GM23338 (cell line): ENCODE data around the gene COMMD10. TPM values are rescaled to one million over a fixed set of nuclear protein-coding genes. Genes with fewer than 3 reads are reported as not detected.

Experiments
- ATAC-seq: fragments of 200-7000 bp; cut with Tn5 transposase; 3 replicates; pipeline ENCODE4 v1.9.1; 2020
- DNase-seq: peaks from one replicate; pipeline ENCODE4 v3.0.0-alpha.2; 2015; ENCODE audit warnings: low spot score
- H2AFZ ChIP-seq: fragments of 200-600 bp; sonication (generic); 2 replicates; pipeline ENCODE4 v1.8.0; 2016; ENCODE audit warnings: antibody characterized with exemption, mild to moderate bottlenecking, moderate library complexity
- H3F3A ChIP-seq: fragments of 200-600 bp; sonication (generic); replicated peaks from 2 replicates; pipeline ENCODE4 v1.8.0; 2017; ENCODE audit warnings: antibody characterized with exemption, mixed run types, low read depth
- H3K27ac ChIP-seq: fragments of 200-600 bp; sonication (generic); 2 replicates; pipeline ENCODE4 v1.6.1; 2016; ENCODE audit warnings: low read depth
- H3K27me3 ChIP-seq: fragments of 200-600 bp; sonication (generic); 2 replicates; pipeline ENCODE4 v1.8.0; 2016; ENCODE audit warnings: mild to moderate bottlenecking, mixed run types, moderate library complexity; ENCODE audit not compliant: insufficient read depth
- H3K36me3 ChIP-seq: fragments of 200-600 bp; sonication (generic); 2 replicates; pipeline ENCODE4 v1.8.0; 2016; ENCODE audit warnings: mild to moderate bottlenecking; ENCODE audit not compliant: insufficient read depth
- H3K4me1 ChIP-seq: fragments of 200-600 bp; sonication (generic); 2 replicates; pipeline ENCODE4 v1.8.0; 2016; ENCODE audit warnings: mild to moderate bottlenecking, moderate library complexity; ENCODE audit not compliant: insufficient read depth
- H3K4me2 ChIP-seq: fragments of 200-600 bp; sonication (generic); 2 replicates; pipeline ENCODE4 v1.7.1; 2017; ENCODE audit warnings: mixed run types
- H3K4me3 ChIP-seq: fragments of 200-600 bp; sonication (generic); 2 replicates; pipeline ENCODE4 v1.6.1; 2016; ENCODE audit warnings: mixed run types
- H3K79me2 ChIP-seq: fragments of 200-600 bp; sonication (generic); replicated peaks from 2 replicates; pipeline ENCODE4 v1.8.0; 2017; ENCODE audit warnings: mild to moderate bottlenecking; ENCODE audit not compliant: insufficient read depth
- H3K9me2 ChIP-seq: fragments of 200-600 bp; sonication (generic); 2 replicates; pipeline ENCODE4 v1.8.0; 2017; ENCODE audit not compliant: insufficient read depth
- H4K20me1 ChIP-seq: fragments of 200-600 bp; sonication (generic); replicated peaks from 2 replicates; pipeline ENCODE4 v1.8.0; 2017; ENCODE audit warnings: mild to moderate bottlenecking; ENCODE audit not compliant: insufficient read depth
- H3K27ac Mint-ChIP-seq: 2 replicates; pipeline ENCODE4 v1.8.0; 2020; ENCODE audit warnings: inconsistent platforms, mild to moderate bottlenecking, moderate library complexity, mixed read lengths
- H3K27me3 Mint-ChIP-seq: 3 replicates; pipeline ENCODE4 v1.8.0; 2022; ENCODE audit warnings: low read depth, mild to moderate bottlenecking, moderate library complexity, mixed read lengths, inconsistent platforms; ENCODE audit not compliant: insufficient read depth, poor library complexity
- H3K36me3 Mint-ChIP-seq: 3 replicates; pipeline ENCODE4 v1.8.0; 2021; ENCODE audit warnings: low read depth, mild to moderate bottlenecking, inconsistent platforms, moderate library complexity, mixed read lengths
- H3K4me1 Mint-ChIP-seq: 3 replicates; pipeline ENCODE4 v1.8.0; 2020; ENCODE audit warnings: mild to moderate bottlenecking, inconsistent platforms, mixed read lengths
- H3K4me3 Mint-ChIP-seq: 3 replicates; pipeline ENCODE4 v1.8.0; 2021; ENCODE audit warnings: moderate library complexity, mild to moderate bottlenecking, inconsistent platforms, mixed read lengths
- H3K9me3 Mint-ChIP-seq: 3 replicates; pipeline ENCODE4 v1.8.0; 2020; ENCODE audit warnings: moderate library complexity, mild to moderate bottlenecking, inconsistent platforms, mixed read lengths
- CREB1 ChIP-seq: fragments of 250-450 bp; sonication (Bioruptor Pico); IDR thresholded peaks from 2 replicates; pipeline ENCODE4 v1.5.0; 2020; ENCODE audit warnings: low read depth, mild to moderate bottlenecking, moderate library complexity
- EZH2 ChIP-seq: fragments of 200-600 bp; sonication (generic); IDR thresholded peaks from one replicate; pipeline ENCODE4 v1.8.0; 2017; ENCODE audit warnings: antibody characterized with exemption, mild to moderate bottlenecking, low read depth; ENCODE audit not compliant: unreplicated experiment
- EZH2phosphoT487 ChIP-seq: fragments of 200-600 bp; sonication (generic); IDR thresholded peaks from one replicate; pipeline ENCODE4 v1.8.1; 2018; ENCODE audit warnings: antibody characterized with exemption; ENCODE audit not compliant: unreplicated experiment
- JUNB ChIP-seq: IDR thresholded peaks from one replicate; pipeline ENCODE4 v1.6.1; 2016; ENCODE audit warnings: antibody characterized with exemption; ENCODE audit not compliant: unreplicated experiment
- NANOG ChIP-seq: IDR thresholded peaks from 2 replicates; pipeline ENCODE4 v1.6.1; 2016; ENCODE audit warnings: antibody characterized with exemption, borderline replicate concordance
- POLR2AphosphoS5 ChIP-seq: IDR thresholded peaks from 2 replicates; pipeline ENCODE4 v1.6.1; 2016; ENCODE audit warnings: antibody characterized with exemption, low read depth
- STAT1 ChIP-seq: IDR thresholded peaks from one replicate; pipeline ENCODE4 v1.6.1; 2016; ENCODE audit warnings: antibody characterized with exemption; ENCODE audit not compliant: unreplicated experiment
- ZNF114 ChIP-seq: fragments of 250-450 bp; sonication (Bioruptor Pico); IDR thresholded peaks from 2 replicates; pipeline ENCODE4 v1.5.0; 2020; ENCODE audit warnings: mild to moderate bottlenecking, moderate library complexity
- ZNF331 ChIP-seq: fragments of 250-450 bp; sonication (Bioruptor Pico); IDR thresholded peaks from 2 replicates; pipeline ENCODE4 v1.5.0; 2020; ENCODE audit warnings: low read depth, mild to moderate bottlenecking, moderate library complexity
- ZNF462 ChIP-seq: fragments of 250-450 bp; sonication (Bioruptor Pico); IDR thresholded peaks from 2 replicates; pipeline ENCODE4 v1.5.0; 2020; ENCODE audit warnings: mild to moderate bottlenecking, moderate library complexity
- polyA plus RNA-seq: library from polyadenylated mRNA; unstranded; fragments of >200 nt; fragmentation: Nextera tagmentation; extraction: Ambion mirVana; gene quantifications from 2 replicates; pipeline ENCODE4 v1.2.1, GENCODE V29; 2016
- total RNA-seq: library from RNA; depleted of rRNA; stranded (reverse); fragments of >200 nt; shearing (Covaris generic); gene quantifications from 2 replicates; pipeline ENCODE4 v1.2.3, GENCODE V29; 2014
- TF ChIP-seq, protein P1 (sequence below): IDR thresholded peaks from 2 replicates; pipeline ENCODE4 v1.6.1; 2016; ENCODE audit warnings: antibody characterized with exemption

The COMMD10 gene
- total and polyA plus RNA-seq, 2 experiments from 2014 or later = 58.5 to 84.0 TPM

DNA sequence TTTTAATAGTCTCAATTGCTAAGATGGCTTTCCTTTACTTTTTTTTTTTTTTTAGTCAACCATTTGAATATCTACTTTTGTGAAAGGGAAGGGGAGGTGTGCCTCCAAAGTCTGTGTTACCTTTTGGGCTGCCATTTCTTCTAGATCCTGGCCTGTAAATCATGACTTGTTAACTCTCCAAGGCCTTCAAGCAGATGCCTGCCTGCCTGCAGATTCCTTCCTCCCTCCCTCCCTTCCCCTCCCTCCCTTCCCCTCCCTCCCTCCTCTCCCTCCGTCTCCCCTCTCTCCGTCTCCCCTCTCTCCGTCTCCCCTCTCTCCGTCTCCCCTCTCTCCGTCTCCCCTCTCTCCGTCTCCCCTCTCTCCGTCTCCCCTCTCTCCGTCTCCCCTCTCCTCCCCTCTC lies 73.1 kb downstream of the COMMD10 start:
- no peak overlapping the region for H3K27ac ChIP-seq
- TF ChIP-seq EZH2 (no peak), POLR2AphosphoS5 (no peak), NANOG (no peak), ZNF331 (CRISPR knock-in tag) (no peak), STAT1 (no peak), ZNF114 (no peak), CREB1 (CRISPR knock-in tag) (no peak), JUNB (no peak), EZH2phosphoT487 (no peak), ZNF462 (CRISPR knock-in tag) (no peak)
- TF ChIP-seq, protein P1, sequence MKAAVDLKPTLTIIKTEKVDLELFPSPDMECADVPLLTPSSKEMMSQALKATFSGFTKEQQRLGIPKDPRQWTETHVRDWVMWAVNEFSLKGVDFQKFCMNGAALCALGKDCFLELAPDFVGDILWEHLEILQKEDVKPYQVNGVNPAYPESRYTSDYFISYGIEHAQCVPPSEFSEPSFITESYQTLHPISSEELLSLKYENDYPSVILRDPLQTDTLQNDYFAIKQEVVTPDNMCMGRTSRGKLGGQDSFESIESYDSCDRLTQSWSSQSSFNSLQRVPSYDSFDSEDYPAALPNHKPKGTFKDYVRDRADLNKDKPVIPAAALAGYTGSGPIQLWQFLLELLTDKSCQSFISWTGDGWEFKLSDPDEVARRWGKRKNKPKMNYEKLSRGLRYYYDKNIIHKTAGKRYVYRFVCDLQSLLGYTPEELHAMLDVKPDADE = no peak
- Mint-ChIP-seq H3K27ac (no peak overlapping the region), H3K27me3 (no peaks in the 10 kb centered on the region), H3K9me3 (no peaks in the 10 kb centered on the region), H3K4me1 (peaks cover 3% of the 10 kb centered on the region; the same call in 1 of the 3 replicates), H3K36me3 (no peaks in the 10 kb centered on the region), H3K4me3 (no peak overlapping the region)
- H4K20me1 ChIP-seq = no peaks in the 10 kb centered on the region
- ATAC-seq = no peak
- H3F3A ChIP-seq = no peaks in the 10 kb centered on the region
- no peaks in the 10 kb centered on the region for H3K36me3 ChIP-seq
- H3K79me2 ChIP-seq = 0 out of 2 replicates have a peak, but pooled peaks cover 4% of the 10 kb centered on the region
- DNase-seq = no peak
- H3K9me2 ChIP-seq = no peaks in the 10 kb centered on the region
- H3K4me2 ChIP-seq = no peak overlapping the region
- H3K27me3 ChIP-seq = no peaks in the 10 kb centered on the region
- H3K4me3 ChIP-seq = no peak overlapping the region
- H3K4me1 ChIP-seq = no peaks in the 10 kb centered on the region
- H2AFZ ChIP-seq = no peak overlapping the region
